M059J (cell line): ENCODE data around the gene ZCCHC24. TPM values are rescaled to one million over a fixed set of nuclear protein-coding genes. Genes with fewer than 3 reads are reported as not detected.
A peak's percentile ranks its signal among the peaks of the same experiment; 100 is the strongest.

Experiments
- DNase-seq: peaks from one replicate; pipeline ENCODE4 v3.0.0-alpha.2; 2012; ENCODE audit warnings: low read depth
- total RNA-seq: library from RNA; depleted of rRNA; stranded (reverse); fragments of >200 nt; shearing (Covaris generic); gene quantifications from 2 replicates; pipeline ENCODE4 v1.2.3, GENCODE V29; 2014

The ZCCHC24 gene
- total RNA-seq, 1 experiment from 2014 or later, result 18.2 TPM

DNA sequence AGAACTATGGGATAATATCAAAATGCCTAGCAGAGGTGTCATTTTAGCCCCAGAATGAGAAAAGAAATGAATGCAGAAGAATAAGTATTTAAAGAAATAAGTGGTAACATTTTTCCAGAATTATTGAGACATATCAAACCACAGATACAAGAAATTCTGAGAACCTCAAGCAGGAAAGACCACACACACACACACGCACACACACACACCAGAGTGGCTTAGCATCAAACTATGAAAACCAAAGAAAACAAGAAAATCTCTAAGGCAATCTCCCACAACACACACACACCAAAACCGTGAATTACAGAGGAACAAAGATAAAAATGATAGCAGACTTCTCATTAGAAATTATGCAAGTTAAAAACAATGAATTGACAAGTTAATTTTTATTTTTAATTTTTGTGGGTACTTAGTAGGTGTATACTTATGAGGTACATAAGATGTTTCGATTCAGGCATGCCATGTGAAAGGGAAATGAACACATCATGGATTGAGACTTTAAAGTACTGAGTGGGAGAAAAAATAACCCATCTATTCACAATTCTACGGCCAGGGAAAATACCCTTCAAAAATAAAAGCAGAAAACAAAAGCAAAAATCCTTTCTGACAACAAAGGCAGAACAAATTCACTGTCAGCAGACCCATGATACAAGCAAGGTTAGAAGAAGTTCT, 83.6 kb downstream of the ZCCHC24 start:
- DNase-seq, result no peak

DNA sequence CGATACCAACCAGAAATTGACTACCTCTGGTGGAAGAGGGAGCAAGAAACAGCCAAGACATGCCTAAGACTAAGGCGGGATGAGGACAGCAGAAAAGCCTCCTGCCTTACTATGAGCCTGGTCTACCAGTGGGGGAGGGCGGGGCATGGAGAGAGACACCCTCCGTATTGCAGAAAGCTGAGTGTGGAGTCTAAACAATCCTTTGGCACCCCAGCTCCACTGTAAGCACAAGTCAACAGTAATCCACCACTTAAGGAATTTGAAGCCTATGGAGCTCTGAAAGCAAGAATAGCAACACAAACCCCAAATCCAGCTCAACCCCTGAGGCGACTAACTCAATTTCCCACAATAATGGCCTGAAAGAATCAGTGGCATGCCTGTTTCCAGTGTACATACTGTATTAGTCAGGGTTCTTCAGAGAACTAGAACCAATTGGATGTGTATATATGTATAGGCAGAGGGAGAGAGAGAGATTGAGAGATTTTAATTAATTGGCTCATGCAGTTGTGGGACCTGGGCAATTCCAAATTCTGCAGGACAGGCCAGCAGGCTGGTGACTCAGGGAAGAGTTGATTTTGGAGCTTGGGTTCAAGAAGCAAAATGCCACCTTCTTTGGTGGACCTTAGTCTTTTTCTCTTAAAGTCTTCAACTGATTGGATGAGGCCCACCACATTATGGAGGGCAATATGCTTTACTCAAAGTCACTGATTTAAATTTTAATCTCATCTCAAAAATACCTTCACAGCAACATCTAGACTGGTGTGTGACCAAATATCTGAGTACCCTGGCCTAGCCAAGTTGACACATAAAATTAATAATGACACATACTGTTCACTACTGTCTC, 84.7 kb downstream of the ZCCHC24 start:
- DNase-seq, result no peak

DNA sequence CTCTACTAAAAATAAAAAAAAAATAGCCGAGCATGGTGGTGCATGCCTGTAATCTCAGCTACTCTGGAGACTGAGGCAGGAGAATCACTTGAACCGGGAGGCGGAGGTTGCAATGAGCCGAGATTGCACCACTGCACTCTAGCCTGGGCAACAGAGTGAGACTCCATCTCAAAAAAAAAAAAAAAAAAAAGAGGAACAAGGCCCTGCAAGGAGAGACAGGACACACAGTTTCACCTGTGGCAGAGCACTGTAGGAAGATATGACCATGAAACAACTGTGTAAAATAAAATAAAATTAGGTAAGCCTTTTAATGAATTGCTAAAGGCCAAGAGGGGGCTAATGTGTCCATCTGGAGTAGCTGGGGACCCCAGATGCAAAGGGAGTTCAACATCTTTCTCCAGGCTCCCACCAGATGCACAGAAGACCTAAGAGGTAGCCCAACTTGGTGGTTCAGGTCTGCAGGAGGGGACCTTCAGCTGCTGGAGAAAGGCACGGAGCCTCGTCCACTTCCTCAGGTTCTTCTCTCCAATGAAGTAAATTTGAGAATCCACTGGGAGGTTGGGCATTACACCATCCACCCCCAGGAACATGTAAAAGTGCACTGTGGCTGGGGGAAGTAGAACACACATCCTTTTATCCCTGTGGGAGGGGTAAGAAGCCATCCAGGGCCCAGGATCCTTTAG, 85.5 kb downstream of the ZCCHC24 start:
- no peak for DNase-seq

DNA sequence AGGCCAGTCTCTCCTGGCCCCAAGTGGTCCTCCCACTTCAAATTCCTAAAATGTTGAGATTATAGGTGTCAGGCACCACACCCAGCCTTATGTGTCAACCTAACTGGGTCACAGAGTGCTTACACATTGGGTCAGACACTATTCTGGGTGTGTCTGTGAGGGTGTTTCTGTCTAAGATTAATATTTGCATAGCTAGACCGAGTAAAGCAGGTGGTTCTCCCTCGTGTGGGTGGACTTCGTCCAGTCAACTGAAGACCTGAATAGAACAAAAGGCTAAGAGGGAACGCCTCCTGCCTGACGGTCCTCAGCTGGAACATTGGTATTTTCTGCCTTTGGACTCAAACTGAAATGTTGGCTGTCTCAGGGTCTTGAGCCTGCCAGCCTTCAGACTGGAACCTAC, 86.6 kb downstream of the ZCCHC24 start:
- DNase-seq, result no peak

DNA sequence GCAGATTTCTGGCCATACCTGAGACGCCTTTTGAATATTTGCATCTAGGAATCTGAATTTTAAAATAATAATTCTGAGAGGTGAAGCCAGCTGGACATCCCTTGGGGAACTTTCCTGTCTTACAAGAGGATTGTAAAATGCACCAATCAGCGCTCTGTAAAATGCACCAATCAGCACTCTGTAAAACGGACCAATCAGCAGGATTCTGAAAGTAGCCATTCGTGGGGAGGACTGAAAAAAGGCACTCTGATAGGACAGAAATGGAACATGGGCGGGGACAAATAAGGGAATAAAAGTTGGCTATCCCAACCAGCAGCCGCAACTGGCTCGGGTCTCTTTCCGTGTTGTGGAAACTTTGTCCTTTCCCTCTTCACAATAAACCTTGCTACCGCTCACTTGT, 88.2 kb downstream of the ZCCHC24 start:
- DNase-seq, result no peak

DNA sequence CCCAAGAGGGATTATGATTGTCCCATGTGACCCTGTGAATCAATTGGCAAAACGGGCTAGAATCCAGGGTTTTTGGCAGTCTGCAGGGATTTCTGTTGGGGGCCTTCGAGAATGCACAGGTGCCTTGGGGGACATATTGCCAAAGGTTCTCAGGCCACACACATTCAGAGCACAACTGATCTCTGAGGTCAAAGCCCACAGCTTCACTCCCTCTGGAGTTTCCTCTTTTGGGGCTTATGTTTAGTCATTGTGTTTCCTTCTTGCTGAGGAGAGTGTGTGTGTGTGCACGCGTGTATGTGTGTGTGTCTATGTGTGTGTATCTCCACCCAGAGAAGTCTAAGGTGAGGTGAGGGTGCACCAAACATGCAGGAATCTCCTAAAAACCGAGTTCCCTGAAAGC, 89.3 kb downstream of the ZCCHC24 start:
- DNase-seq, result no peak

DNA sequence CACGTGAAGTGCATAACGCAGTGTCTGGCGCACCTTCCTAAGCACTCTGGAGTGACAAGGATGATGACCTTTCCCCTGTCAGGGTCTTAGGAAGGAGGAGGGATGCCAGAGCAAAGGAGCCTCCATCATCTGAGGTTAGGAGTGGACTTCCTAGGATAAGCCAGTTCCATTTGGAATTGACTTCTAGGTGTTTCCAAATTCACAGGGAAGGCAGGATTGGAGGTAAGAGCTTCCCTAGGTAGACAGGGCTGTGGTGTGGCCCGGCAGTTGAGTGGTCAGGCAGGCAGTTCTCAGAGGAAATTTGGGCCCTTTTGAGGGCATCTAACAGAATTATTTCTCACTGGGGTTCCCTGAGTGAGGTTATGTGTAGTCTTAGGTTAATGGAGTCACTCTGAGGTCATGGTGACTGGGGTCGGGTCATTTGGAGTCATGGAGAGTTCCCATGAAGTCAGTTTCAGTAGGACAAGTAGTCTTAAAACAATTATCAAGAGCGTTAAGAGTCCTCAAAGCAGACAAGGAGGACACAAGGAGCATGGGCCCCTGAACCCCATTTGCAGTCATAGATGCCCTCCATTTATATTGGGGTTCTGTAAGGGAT, 89.9 kb downstream of the ZCCHC24 start:
- no peak for DNase-seq

DNA sequence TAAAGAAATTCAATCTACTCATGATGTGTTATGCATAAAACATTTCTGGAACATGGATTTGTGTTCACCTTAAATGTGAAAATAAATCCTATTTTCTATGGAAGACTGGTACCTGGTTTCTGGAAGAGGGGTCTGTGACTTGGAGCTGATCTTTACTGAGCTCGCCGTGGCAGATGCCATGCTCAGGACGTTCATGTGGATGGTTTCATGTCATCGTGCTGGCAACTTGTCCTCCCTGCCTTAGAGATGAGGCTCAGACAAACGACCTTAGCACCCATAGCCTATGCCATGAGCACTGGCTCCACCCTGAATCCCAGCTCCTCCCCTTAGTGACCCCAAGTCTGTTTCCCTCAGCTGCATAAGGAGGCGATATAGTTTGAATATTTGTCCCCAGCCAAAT, 90.8 kb downstream of the ZCCHC24 start:
- DNase-seq, result no peak

DNA sequence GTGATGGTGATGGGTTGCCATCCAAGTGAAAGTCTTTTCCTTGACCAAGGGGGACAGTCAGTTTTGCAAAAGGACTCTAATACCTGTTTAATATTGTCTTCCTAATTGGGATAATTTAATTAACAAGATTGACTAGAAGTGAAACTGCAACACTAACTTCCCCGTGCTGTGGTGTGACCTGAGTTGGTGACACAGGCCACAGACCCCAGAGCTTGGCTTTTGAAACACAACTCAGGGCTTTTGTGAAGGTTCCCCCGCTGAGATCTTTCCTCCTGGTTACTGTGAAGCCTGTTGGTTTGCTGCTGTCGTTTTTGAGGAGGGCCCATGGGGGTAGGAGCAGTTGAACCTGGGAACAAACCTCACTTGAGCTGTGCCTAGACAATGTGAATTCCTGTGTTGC, 91.3 kb downstream of the ZCCHC24 start:
- no peak for DNase-seq

DNA sequence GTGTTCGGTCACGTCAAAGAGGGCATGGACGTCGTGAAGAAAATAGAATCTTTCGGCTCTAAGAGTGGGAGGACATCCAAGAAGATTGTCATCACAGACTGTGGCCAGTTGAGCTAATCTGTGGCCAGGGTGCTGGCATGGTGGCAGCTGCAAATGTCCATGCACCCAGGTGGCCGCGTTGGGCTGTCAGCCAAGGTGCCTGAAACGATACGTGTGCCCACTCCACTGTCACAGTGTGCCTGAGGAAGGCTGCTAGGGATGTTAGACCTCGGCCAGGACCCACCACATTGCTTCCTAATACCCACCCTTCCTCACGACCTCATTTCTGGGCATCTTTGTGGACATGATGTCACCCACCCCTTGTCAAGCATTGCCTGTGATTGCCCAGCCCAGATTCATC, 91.7 kb downstream of the ZCCHC24 start:
- no peak for DNase-seq

DNA sequence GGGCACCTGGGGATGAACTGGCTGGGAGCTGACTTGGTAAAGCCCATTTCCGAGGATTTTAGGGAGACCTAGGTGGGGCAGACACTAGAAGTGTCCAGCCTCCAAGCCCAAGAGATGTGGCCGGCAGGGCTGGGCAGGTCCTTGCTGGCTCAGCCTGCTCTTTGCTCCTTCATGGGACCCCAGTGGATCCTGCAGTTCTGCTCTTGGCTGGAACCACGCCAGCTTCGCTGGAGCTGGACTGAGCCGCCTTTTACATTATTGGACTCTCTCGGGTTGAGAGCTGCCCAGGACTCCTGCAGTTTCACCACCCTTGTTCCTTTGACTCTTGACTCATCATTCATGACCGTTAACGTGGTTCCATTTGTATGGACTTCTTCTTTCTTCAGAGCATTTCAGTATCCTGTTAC, 92.4 kb downstream of the ZCCHC24 start:
- DNase-seq, result no peak

DNA sequence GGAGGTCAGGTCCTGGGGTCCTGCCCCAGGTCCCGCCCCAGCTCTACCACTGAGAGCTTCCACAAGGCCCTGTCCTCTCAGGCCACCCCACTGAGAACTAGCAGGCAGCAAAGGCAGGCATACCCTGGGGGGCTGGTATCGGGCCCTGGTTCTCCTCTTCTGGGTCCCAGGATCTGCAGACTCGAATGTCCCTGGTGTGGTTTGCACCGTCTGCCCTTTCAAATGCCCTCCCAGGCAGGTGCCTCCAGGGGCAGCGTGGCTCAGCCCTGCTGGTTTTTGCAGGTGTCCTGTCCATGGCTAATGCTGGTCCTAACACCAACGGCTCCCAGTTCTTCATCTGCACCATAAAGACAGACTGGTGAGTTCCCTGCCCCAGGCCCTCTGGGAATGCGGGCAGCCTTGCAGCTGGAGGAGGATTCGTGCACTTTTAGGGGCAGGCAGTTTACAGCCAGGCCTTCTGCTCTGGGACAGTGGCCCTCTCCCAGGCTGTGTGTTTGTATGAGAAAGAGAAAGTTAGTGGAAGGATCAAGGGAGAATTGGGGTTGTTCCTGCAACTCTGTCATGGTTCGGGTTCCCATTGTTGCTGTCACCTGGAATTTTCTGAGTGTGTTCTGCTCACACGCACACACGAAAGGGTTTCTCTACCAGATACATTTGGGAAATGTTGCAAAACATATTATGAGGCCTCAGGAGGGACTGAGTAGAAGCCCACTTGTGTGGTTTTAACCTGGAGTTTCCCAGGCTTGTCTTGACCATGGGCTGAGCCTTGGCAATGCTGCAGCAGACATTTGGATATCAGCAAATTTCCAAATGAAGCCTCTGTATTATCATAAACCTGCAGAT, 93.2 kb downstream of the ZCCHC24 start:
- no peak for DNase-seq

DNA sequence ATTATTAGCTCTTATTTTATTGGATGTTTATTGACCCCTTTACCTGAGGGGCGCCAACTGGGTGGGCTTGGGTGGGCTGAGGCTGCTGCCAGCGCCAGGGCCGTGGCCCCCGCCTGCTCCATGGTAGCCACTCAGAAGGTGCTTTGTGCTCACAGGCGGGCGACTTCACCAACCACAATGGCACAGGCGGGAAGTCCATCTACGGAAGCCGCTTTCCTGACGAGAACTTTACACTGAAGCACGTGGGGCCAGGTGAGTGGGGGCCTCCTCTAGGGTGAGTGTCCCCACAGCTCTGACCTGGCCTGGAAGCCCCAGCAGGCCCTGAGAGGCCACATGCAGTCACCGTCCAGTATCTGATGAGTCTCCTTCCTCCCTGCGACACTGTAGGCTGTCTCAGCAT, 94.1 kb downstream of the ZCCHC24 start:
- no peak for DNase-seq

DNA sequence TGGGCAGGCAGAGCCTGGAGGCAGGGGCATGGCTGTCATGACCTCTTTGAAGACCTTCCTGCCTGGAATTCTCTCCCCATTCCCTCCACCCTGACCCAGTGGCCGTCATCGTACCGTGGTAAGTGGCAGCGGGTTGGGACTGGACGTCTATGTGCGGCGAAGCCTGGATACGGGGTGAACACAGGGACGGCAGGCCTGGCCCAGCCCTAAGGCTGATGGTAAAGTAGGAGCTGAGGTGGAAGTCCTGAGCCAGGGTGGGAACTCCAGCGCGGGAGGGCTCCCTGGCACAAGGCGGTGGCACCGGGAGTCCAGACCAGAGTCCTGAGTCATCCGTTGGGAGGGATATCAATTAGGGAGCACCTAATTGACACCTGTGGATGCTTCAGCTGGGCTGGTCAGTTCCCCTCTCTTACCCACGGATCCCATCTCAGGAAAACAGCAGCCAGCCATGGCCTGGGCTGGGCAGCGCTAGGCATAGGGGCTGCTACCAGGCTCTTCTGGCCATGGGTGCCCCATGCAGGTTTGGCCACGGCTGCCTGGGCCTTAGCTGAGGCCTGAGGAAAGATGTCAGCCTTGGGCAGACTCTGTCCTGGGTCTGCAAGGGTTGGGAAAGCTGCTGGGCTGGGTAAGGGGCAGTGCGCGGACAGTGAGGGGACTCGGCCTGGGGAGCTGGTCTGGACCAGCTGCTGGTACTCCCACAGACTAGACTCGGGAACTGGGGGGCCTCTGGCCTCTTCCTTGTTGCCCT, 94.8 kb downstream of the ZCCHC24 start:
- no peak for DNase-seq

DNA sequence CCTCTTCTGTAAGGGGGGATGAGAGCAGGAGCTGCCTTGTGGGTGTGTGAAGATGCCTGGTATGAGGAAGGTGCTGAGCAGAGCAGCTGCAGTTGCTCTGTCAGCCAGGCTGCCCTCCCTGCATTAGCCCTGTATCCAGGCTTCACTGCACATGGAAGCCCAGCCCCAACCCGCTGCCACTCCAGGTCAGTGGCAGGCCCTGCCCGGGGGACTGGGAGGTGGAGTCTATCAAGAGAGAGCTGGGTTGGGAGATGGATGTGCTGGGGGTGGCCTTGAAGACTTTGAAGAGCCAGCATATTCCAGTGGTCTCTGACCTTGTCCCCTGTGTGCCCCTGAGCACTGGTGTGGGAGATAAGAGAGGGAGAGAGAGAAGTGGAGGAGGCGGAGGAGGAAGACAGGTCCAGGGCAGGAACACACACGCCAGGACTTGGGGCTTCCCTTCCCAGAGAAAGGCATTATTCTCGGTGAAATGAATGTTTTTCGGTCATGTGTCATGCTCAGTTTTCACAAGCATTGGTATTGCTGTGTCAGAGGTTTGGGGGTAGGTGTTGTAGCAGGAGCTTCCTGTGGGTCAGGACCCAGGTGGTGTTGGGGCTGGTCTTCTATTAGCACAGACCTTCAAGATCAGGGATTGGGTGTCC, 95.5 kb downstream of the ZCCHC24 start:
- DNase-seq, result no peak

DNA sequence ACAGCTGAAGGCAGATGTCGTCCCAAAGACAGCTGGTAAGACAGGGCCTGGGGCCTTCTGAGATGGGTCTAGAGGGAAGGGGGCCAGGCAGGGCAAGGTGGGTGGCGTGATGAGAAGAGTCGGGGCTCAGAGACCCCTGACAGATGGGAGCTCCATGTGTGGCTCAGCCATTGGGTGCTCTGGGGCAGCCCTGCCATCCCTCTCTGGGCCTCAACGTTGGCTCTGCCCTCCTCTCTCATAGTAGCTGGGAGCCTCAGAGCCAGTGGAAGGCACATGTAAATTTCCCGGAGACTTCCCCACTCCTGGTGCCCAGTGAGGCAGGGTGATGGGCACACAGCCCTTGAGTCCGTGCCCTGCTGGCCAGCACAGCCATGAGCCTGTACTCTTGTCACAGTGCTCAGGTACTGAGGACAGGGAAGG, 96.3 kb downstream of the ZCCHC24 start:
- DNase-seq, result no peak

DNA sequence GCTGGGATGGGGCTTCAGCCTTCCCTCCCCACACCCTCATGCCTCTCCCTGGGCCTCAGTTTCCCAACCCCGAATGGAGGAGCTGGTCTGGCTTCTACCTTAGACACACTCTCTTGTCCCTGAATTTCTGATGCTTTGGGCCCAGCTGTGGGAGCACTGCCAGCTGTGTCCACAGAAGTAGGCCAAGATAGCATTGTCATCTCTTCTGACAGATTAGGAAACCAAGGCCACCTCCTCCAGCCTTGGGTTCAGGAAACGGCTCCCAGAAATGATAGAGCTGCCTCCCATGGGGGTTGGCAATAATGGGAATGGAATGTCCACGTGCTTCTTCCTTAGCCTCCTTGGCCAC, 96.8 kb downstream of the ZCCHC24 start:
- DNase-seq, result no peak

DNA sequence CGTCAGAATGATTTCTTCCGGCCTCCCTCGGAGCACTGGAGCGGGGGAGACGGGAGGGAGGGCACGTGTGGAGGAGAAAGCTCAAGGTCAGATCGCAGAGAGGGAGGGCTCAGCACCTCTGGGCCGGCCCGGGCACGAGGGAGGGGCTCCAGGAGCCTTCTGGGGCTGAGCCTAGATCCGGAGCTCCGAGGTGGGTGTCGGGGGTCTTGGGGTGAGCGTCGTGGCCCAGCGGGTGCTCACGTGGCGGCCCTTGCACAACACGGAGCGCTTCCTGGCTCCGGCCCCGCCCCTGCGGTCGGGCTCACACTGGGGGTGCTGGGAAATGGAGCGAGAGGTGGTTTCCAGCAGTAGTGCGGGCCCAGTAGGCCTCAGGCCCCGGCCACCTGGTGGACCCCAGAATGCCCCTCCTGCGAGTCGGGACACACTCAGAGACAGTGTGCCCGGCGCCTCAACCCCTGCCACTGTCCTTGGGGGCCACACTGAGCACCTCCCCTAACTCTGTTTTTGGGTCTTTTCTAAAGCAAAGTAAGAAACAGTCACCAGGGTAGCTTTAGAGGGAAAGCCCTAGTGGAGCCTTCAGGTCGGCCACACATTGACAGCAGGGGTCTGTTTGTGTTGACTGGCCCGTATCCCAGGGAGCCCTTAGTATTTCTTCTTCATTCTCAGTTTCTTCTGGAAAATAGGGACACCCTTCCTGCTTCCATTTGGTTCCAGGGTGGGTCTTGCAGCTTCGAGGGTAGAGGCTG, 97.4 kb downstream of the ZCCHC24 start:
- peak; percentile 62 for DNase-seq

DNA sequence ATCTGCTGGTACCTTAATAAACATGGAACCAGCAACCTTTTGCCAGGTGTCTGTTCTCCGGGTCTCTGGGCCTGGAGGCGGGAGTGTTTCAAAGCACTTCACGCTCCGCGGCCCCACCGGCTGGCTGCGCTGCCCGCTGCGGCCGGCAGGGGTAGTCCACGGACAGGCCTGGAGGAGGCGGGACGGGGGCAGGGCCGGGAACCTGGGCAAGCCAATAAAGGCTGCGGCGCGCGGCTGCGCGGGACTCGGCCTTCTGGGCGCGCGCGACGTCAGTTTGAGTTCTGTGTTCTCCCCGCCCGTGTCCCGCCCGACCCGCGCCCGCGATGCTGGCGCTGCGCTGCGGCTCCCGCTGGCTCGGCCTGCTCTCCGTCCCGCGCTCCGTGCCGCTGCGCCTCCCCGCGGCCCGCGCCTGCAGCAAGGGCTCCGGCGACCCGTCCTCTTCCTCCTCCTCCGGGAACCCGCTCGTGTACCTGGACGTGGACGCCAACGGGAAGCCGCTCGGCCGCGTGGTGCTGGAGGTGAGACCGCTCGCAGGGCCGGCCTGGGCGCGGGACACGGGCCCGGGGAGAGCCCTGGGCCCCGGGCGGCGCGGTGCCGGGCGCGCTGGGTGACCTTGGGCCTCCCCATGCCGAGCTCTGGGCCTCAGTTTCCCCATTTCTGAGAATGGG, 98.1 kb downstream of the ZCCHC24 start, which contains the start of gene PPIF:
TSS of gene PPIF (plus strand) at position 244 of the 668 bp plus-strand sequence. CDS start at position 324, 80 bp downstream.
- peak; percentile 88 for DNase-seq
